Kidney (tissue), 14 donors: ENCODE data around the gene KRTAP10-7. TPM values are rescaled to one million over a fixed set of nuclear protein-coding genes. Genes with fewer than 3 reads are reported as not detected.
A peak's percentile ranks its signal among the peaks of the same experiment; 100 is the strongest.

ENCODE experiments used
- DNase-seq, 5 donors: peaks; one replicate each; pipeline ENCODE4 v3.0.0-alpha.2; 2013 to 2020
- FAIRE-seq: peaks from 2 replicates; lab custom pipeline; 2012; peaks lifted over from hg19 to GRCh38; lab: Jason Lieb, UNC
- H3K27ac ChIP-seq, 2 donors: one replicate each; pipeline ENCODE4 v1.7.0; 2013; ENCODE audit warnings: low read depth in 2 of 2, low read length in 2 of 2, inconsistent platforms in 1 of 2
- H3K27me3 ChIP-seq: one replicate; pipeline ENCODE4 v1.7.1; 2013; ENCODE audit warnings: low read length, inconsistent platforms; ENCODE audit not compliant: control insufficient read depth, insufficient read depth
- H3K36me3 ChIP-seq, 3 donors: one replicate each; pipeline versions ENCODE4 v1.7.0 to v1.7.1; 2013; ENCODE audit warnings: low read length in 3 of 3, control low read depth in 1 of 3, inconsistent platforms in 1 of 3; ENCODE audit not compliant: insufficient read depth in 3 of 3, control insufficient read depth in 2 of 3
- H3K4me1 ChIP-seq, 3 donors: one replicate each; pipeline versions ENCODE4 v1.7.0 to v1.7.1; 2013; ENCODE audit warnings: low read length in 3 of 3, inconsistent platforms in 1 of 3, low read depth in 1 of 3; ENCODE audit not compliant: control insufficient read depth in 2 of 3, insufficient read depth in 2 of 3
- H3K4me3 ChIP-seq, 3 donors: one replicate each; pipeline versions ENCODE4 v1.7.0 to v1.8.1; 2013; ENCODE audit warnings: low read length in 3 of 3, control low read depth in 1 of 3, inconsistent platforms in 1 of 3
- H3K9ac ChIP-seq, 3 donors: one replicate each; pipeline versions ENCODE4 v1.7.0 to v1.7.1; 2013; ENCODE audit warnings: low read length in 3 of 3, control low read depth in 1 of 3, inconsistent platforms in 1 of 3
- H3K9me3 ChIP-seq, 3 donors: one replicate each; pipeline versions ENCODE4 v1.7.0 to v1.7.1; 2013; ENCODE audit warnings: low read length in 3 of 3, control low read depth in 1 of 3, inconsistent platforms in 1 of 3; ENCODE audit not compliant: control insufficient read depth in 2 of 3, insufficient read depth in 1 of 3
- intact Hi-C: fragments of 100-400 bp; cut with DNase I; formaldehyde crosslinking; loops from one replicate; pipeline ENCODE4 v1.11.1; 2022
- polyA plus RNA-seq: library from polyadenylated mRNA; stranded (reverse); fragments of 350-450 nt; fragmentation: Illumina TruSeq; extraction: RNeasy Lipid Tissue Mini Kit (QIAGEN cat#74804); gene quantifications from one replicate; pipeline ENCODE4 v1.2.3, GENCODE V29; 2014; ENCODE audit warnings: low read depth, low replicate concordance; ENCODE audit not compliant: insufficient read depth
- total RNA-seq: library from RNA; stranded (reverse); fragmentation: NEBNext Ultra II Directional; extraction: Animal tissue kit (Norgen Biotek cat#: 25700); gene quantifications from one replicate; pipeline ENCODE4 v1.2.1, GENCODE V29; 2021
- TF ChIP-seq, protein P1 (sequence below): IDR thresholded peaks from 3 replicates; pipeline ENCODE4 v1.5.1; 2012; ENCODE audit warnings: mild to moderate bottlenecking, moderate library complexity, borderline replicate concordance; ENCODE audit not compliant: insufficient read depth; ENCODE audit errors: extremely low read depth
- donor health status: control.
- donor health status: control.
- donor health status: control.
- donor health status: control.
- donor health status: control.
- donor health status: DM: yes; HTN: yes; CAD: no.
- donor health status: Normal renal cell carcinoma (clear cell type).

The KRTAP10-7 gene
- total and polyA plus RNA-seq, 2 donors from 2014 or later: not detected

DNA sequence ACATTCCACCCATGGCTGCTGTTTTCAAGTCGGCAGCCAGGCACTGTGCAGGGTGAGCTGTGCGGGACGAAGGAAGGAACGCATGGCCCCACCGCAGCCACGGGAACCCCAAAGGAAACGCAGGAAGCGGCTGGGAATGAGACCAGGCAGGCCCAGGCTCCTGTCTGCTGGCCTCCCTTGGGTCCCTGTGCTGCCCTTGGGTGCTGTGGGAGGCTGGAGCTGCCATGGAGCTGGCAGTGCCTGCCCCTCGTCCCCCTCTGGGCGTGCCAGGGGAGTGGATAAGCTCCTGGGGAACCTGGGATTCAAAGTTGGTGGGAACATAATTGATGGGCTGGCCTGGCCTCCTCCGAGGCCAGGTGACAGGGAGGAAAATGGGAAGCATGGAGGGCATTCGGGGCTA lies 32.1 kb upstream of the KRTAP10-7 start:
- no peaks in the 10 kb centered on the region for H3K36me3 ChIP-seq
- FAIRE-seq: no peak
- intact Hi-C loops: no loop called here
- H3K4me3 ChIP-seq: no peak overlapping the region
- no peaks in the 10 kb centered on the region for H3K4me1 ChIP-seq
- H3K27me3 ChIP-seq: no peaks in the 10 kb centered on the region
- peak in 1 of 5 donors; percentile 60 for DNase-seq
- TF ChIP-seq, protein P1, sequence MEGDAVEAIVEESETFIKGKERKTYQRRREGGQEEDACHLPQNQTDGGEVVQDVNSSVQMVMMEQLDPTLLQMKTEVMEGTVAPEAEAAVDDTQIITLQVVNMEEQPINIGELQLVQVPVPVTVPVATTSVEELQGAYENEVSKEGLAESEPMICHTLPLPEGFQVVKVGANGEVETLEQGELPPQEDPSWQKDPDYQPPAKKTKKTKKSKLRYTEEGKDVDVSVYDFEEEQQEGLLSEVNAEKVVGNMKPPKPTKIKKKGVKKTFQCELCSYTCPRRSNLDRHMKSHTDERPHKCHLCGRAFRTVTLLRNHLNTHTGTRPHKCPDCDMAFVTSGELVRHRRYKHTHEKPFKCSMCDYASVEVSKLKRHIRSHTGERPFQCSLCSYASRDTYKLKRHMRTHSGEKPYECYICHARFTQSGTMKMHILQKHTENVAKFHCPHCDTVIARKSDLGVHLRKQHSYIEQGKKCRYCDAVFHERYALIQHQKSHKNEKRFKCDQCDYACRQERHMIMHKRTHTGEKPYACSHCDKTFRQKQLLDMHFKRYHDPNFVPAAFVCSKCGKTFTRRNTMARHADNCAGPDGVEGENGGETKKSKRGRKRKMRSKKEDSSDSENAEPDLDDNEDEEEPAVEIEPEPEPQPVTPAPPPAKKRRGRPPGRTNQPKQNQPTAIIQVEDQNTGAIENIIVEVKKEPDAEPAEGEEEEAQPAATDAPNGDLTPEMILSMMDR: no peak
- no peaks in the 10 kb centered on the region for H3K9me3 ChIP-seq
- no peak overlapping the region for H3K27ac ChIP-seq
- no peak overlapping the region for H3K9ac ChIP-seq

DNA sequence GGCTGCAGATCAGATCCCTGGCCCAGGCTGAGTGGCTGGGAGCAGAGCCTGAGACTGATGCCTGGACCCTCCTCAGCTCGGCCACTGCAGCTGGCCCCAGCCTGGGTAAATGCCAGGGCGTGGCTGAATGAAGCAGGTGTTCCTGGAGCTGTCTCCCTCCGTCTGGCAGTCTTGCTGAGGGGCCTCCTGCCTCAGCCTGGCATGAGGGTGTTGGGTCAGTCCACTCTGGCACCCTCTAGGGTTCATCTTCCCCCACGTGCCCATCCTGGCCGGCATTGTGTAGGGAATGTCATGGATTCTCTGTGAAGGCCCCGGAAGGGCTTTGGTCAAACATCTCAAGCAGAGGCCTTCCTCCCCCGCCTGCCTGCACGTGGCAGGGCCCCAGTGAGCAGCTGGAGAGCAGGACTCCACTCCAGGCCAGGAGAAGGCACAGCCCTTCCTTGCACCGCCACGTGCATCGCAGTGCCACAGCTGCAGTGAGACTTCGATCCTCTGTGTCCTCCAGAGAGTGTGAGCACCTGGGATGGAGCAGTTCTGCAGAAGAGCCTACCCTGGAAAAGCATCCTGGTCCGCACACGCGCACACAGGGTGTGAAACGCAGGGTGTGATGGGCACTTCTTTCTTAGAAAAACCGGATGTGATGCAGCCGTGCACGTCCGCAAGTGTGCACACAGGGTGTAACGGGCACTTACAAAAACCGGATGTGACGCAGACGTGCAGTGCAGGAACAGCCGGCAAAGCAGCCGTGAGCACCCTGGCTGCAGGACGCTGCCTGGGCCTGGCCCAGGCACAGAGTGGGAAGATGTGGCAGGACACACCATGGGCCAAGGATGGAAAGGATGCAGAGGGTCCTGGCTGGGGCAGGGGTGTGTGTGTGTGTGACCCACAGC lies 31.5 kb upstream of the KRTAP10-7 start:
- TF ChIP-seq, protein P1: no peak
- no peak overlapping the region for H3K9ac ChIP-seq
- no peak for FAIRE-seq
- peak in 1 of 5 donors; percentile 43 for DNase-seq
- no peaks in the 10 kb centered on the region for H3K9me3 ChIP-seq
- H3K27me3 ChIP-seq: no peaks in the 10 kb centered on the region
- H3K4me1 ChIP-seq: no peaks in the 10 kb centered on the region
- H3K36me3 ChIP-seq: no peaks in the 10 kb centered on the region
- no peak overlapping the region for H3K4me3 ChIP-seq
- H3K27ac ChIP-seq: no peak overlapping the region
- intact Hi-C loops: no loop called here

DNA sequence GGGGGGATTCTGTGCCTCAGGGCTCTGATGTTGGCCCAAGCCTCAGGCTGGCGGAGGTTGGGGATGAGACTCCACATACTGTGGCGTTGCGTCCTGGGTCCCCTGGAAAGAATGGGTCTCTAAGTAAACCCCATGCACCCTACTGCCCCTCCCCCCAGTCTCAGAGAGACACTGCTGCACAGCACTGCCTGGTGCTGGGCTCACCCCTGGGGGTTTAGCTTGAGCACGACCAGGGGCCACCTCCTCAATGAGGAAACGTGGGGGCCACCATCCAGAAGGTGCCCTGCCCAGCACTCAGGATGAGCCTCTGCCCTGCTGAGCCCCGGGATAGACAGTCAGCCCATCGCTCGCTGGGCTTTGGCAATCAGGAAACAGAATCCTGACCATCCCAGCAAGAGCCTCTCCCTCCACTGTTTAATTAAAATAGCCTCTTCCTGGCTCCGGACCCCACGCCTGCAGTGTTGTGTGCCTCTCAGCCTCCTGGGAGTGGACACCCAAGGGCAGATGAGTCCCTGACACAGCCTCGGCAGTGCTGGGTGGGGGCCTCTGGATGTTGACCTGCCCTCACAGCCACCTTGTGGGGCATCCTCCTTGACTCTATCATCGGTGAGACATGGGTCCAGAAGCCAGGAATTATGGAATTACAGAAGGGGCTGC lies 30.4 kb upstream of the KRTAP10-7 start:
- H3K27me3 ChIP-seq: no peaks in the 10 kb centered on the region
- no peak overlapping the region for H3K27ac ChIP-seq
- DNase-seq (peak in 1 of 5 donors; percentile 35), FAIRE-seq (no peak)
- TF ChIP-seq, protein P1: no peak
- no peaks in the 10 kb centered on the region for H3K36me3 ChIP-seq
- intact Hi-C loops: no loop called here
- no peak overlapping the region for H3K4me3 ChIP-seq
- H3K9ac ChIP-seq: no peak overlapping the region
- no peaks in the 10 kb centered on the region for H3K4me1 ChIP-seq
- H3K9me3 ChIP-seq: no peaks in the 10 kb centered on the region
